Breast epithelium (tissue), 4 donors: ENCODE data around the gene PEF1. TPM values are rescaled to one million over a fixed set of nuclear protein-coding genes. Genes with fewer than 3 reads are reported as not detected.
A peak's percentile ranks its signal among the peaks of the same experiment; 100 is the strongest.

Source experiments
- DNase-seq, 2 donors: peaks; one replicate each; pipeline ENCODE4 v3.0.0-alpha.2; 2019; ENCODE audit warnings: low spot score in 2 of 2
- H3K27ac ChIP-seq, 2 donors: fragments of 200-600 bp; sonication (generic) in 1 of 2; one replicate each; pipeline ENCODE4 v1.5.1; 2016 to 2019; ENCODE audit warnings: mild to moderate bottlenecking in 1 of 2
- H3K27me3 ChIP-seq, 2 donors: fragments of 200-600 bp; sonication (generic) in 1 of 2; one replicate each; pipeline versions ENCODE4 v1.5.1 to v1.6.0; 2017 to 2019; ENCODE audit warnings: control low read depth in 1 of 2, mild to moderate bottlenecking in 1 of 2
- H3K36me3 ChIP-seq: fragments of 200-600 bp; one replicate; pipeline ENCODE4 v1.5.1; 2019
- H3K4me1 ChIP-seq, 2 donors: fragments of 200-600 bp; sonication (generic); one replicate each; pipeline ENCODE4 v1.5.1; 2016 to 2019; ENCODE audit warnings: control low read depth in 1 of 2
- H3K4me3 ChIP-seq, 3 donors: fragments of 200-600 bp; sonication (generic); 1 replicate in 2 of 3; 2 replicates in 1 of 3; pipeline ENCODE4 v1.5.1; 2016 to 2019; ENCODE audit warnings: mild to moderate bottlenecking in 3 of 3, moderate library complexity in 2 of 3
- H3K9me3 ChIP-seq, 2 donors: fragments of 200-600 bp; sonication (generic) in 1 of 2; one replicate each; pipeline ENCODE4 v1.5.1; 2016 to 2019; ENCODE audit warnings: control low read depth in 1 of 2
- POLR2A ChIP-seq: fragments of 450-650 bp; IDR thresholded peaks from one replicate; pipeline ENCODE4 v1.6.1; 2016; ENCODE audit warnings: antibody characterized with exemption, mild to moderate bottlenecking, moderate library complexity
- POLR2AphosphoS5 ChIP-seq, 3 donors: sonication (generic); formaldehyde crosslinking; IDR thresholded peaks; one replicate each; pipeline ENCODE4 v1.6.1; 2017; ENCODE audit warnings: antibody characterized with exemption in 3 of 3
- intact Hi-C: fragments of 100-400 bp; cut with DNase I; formaldehyde crosslinking; loops from one replicate; pipeline ENCODE4 v1.15.1; 2023; ENCODE audit warnings: low total_unique reads
- total RNA-seq, 3 donors: library from RNA; depleted of rRNA; stranded (reverse); fragments of >200 nt; gene quantifications; one replicate each; pipeline ENCODE4 v1.1.0, GENCODE V29; 2016
- TF ChIP-seq, protein P1 (sequence below), 3 donors: fragments of 450-650 bp; IDR thresholded peaks; one replicate each; pipeline ENCODE4 v1.5.1; 2016 to 2017; ENCODE audit warnings: antibody characterized with exemption in 3 of 3, mild to moderate bottlenecking in 3 of 3, moderate library complexity in 3 of 3

Gene PEF1
- total RNA-seq, 3 donors from 2014 or later = 67.8 to 84.9 (median 70.1) TPM

DNA sequence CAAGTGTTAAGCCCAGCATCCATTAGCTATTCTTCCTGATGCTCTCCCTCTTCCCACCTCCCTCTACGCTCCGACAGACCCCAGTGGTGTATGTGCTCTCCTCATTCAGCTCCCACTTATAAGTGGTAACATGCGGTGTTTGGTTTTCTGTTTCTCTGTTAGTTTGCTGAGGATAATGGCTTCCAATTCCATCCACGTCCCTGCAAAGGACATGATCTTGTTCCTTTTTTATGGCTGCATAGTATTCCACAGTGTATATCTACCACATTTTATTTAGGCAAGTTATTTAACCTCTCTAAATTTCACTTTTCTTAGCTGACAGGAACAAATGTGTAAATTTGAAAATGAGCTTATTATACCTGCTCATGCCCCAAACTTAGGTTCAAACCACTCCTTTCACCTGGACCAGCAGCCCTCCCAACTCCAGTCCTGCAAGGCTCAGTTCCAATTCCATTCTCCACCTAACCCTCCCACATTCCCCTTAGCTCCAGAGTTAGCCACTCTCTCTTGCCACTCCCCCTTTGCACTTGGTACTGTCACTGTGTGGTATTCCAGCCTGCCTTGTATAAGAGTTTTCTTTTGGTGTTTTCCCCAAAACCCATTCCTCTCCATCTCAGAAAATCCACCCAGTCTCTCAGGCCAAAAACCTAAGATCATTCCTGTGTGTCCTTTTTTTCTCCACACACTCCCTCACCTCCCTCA, 1.7 kb upstream of the PEF1 start:
- H3K4me3 ChIP-seq = no peak overlapping the region
- H3K27ac ChIP-seq = peak overlapping the region; percentile 74 to 99
- H3K36me3 ChIP-seq = no peaks in the 10 kb centered on the region
- TF ChIP-seq POLR2AphosphoS5 (IDR thresholded peaks at IDR 0.05) = no peak
- TF ChIP-seq POLR2A = no peak
- TF ChIP-seq, protein P1, sequence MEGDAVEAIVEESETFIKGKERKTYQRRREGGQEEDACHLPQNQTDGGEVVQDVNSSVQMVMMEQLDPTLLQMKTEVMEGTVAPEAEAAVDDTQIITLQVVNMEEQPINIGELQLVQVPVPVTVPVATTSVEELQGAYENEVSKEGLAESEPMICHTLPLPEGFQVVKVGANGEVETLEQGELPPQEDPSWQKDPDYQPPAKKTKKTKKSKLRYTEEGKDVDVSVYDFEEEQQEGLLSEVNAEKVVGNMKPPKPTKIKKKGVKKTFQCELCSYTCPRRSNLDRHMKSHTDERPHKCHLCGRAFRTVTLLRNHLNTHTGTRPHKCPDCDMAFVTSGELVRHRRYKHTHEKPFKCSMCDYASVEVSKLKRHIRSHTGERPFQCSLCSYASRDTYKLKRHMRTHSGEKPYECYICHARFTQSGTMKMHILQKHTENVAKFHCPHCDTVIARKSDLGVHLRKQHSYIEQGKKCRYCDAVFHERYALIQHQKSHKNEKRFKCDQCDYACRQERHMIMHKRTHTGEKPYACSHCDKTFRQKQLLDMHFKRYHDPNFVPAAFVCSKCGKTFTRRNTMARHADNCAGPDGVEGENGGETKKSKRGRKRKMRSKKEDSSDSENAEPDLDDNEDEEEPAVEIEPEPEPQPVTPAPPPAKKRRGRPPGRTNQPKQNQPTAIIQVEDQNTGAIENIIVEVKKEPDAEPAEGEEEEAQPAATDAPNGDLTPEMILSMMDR (IDR thresholded peaks at IDR 0.05) = no peak
- H3K27me3 ChIP-seq = no peaks in the 10 kb centered on the region
- no peaks in the 10 kb centered on the region for H3K9me3 ChIP-seq
- no peak for DNase-seq
- H3K4me1 ChIP-seq = peaks cover 7 to 36% of the 10 kb centered on the region in 2 donors
- intact Hi-C loops = no loop called here

DNA sequence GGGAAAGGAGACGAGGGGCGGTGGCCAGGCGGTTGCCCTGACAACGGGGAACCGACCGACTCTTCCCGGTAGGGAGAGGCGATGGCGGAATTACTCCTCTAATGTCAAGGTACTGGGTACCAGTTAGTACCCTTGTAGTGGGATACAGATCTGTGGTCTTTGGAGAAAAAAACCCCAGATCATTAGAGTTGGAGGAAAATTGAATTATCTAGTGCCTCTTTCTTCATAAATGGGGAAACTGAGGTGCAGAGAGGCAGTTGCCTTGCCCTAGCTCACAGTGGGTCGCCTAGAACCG, 545 bp upstream of the PEF1 start:
- no peaks in the 10 kb centered on the region for H3K9me3 ChIP-seq
- H3K36me3 ChIP-seq = no peaks in the 10 kb centered on the region
- peak overlapping the region; percentile 99 to 100 for H3K27ac ChIP-seq
- peaks cover 7 to 24% of the 10 kb centered on the region in 2 donors for H3K4me1 ChIP-seq
- DNase-seq = no peak
- TF ChIP-seq POLR2A (no peak), POLR2AphosphoS5 (IDR thresholded peaks at IDR 0.05) (no peak)
- TF ChIP-seq, protein P1 (IDR thresholded peaks at IDR 0.05) = no peak
- intact Hi-C loops = no loop called here
- H3K4me3 ChIP-seq = peak overlapping the region; percentile 74 to 97 (median 81)
- H3K27me3 ChIP-seq = no peaks in the 10 kb centered on the region

DNA sequence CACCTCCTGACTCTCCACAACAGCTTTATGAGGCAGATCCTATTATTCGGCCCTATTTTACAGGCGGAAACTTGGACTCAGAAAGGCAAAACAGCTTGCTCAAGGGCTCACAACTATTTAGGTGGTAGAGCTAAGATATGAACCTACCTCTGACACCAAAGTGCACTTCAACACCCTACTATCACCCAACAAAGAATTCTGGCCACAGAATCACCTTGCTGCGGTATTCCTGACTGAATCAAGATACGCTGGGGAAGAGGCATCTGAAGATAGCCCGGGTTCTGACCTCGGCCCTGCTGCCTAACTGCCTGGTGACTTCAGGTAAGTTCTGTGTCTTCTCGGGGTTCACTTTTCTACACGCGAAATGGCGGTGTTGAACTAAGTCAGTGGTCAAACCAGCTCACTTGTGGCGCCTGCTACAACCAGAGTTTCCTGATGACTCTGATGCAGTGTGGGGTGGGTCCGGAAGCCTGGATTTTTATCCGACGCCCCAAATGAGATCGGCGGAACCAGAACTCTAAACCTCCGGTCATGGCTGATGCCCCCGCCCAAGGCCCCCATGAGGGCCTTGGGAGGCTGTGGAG, 608 bp downstream of the PEF1 start:
- H3K9me3 ChIP-seq = no peaks in the 10 kb centered on the region
- H3K4me1 ChIP-seq = peaks cover 12 to 19% of the 10 kb centered on the region in 2 donors
- DNase-seq = peak in 1 of 2 donors; percentile 32
- intact Hi-C loops = no loop called here
- H3K4me3 ChIP-seq = peak overlapping the region; percentile 74 to 97 (median 81)
- H3K27ac ChIP-seq = peak overlapping the region; percentile 99 to 100
- H3K36me3 ChIP-seq = no peaks in the 10 kb centered on the region
- H3K27me3 ChIP-seq = no peaks in the 10 kb centered on the region
- TF ChIP-seq POLR2A (no peak), POLR2AphosphoS5 (IDR thresholded peaks at IDR 0.05) (no peak)
- TF ChIP-seq, protein P1 (IDR thresholded peaks at IDR 0.05) = no peak

DNA sequence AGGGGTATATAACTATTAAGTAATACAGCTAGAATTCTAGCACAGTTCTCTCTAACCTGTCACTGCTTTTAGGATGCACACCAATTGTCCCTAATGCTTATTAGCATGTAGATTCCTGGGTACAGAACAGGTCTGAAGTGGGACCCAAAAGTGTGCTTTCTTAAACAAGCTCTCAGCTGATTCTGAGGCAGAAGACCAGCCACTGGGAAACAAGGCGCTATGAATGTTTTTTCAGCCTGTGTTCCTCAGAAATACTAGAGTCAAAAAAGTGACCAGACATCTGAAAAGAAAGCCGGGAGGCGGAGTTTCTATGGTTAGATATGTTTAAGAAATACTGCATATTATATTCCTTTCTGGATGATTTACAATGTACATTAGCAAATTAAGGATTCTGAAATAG, 1.8 kb downstream of the PEF1 start:
- intact Hi-C loops = no loop called here
- no peaks in the 10 kb centered on the region for H3K9me3 ChIP-seq
- H3K27ac ChIP-seq = no peak overlapping the region
- TF ChIP-seq, protein P1 (IDR thresholded peaks at IDR 0.05) = no peak
- TF ChIP-seq POLR2A (no peak), POLR2AphosphoS5 (IDR thresholded peaks at IDR 0.05) (no peak)
- no peak overlapping the region for H3K4me3 ChIP-seq
- no peak for DNase-seq
- no peaks in the 10 kb centered on the region for H3K36me3 ChIP-seq
- peaks cover 12 to 14% of the 10 kb centered on the region in 2 donors for H3K4me1 ChIP-seq
- no peaks in the 10 kb centered on the region for H3K27me3 ChIP-seq

DNA sequence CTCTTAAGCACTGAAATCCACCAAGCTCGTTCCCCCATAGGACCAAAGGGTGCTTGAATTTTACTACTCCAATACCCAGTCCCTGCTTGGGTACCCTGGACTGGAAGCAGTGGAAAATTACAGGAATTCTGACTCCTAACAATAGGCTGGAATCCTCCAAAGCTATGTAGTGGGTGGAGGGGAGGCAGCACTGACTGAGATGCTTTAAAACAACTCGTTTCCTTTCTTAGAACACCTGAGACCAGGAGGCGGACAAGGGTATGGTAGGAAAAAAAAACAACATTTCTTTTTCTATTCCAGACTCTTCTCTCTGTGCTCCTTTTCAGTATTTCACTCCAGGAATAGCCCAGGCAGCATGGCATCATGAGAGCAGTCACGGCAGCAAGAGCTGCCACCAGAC, 2.3 kb downstream of the PEF1 start:
- Histone ChIP-seq H3K36me3 (no peaks in the 10 kb centered on the region), H3K4me1 (peaks cover 8 to 12% of the 10 kb centered on the region in 2 donors), H3K4me3 (no peak overlapping the region), H3K9me3 (no peaks in the 10 kb centered on the region), H3K27ac (no peak overlapping the region), H3K27me3 (no peaks in the 10 kb centered on the region)
- no peak for DNase-seq
- no peak for TF ChIP-seq POLR2AphosphoS5 (IDR thresholded peaks at IDR 0.05)
- TF ChIP-seq, protein P1 (IDR thresholded peaks at IDR 0.05) = no peak
- no peak for TF ChIP-seq POLR2A
- intact Hi-C loops = no loop called here
